ENCODE results near the gene FLT1.

The FLT1 gene

DNA sequence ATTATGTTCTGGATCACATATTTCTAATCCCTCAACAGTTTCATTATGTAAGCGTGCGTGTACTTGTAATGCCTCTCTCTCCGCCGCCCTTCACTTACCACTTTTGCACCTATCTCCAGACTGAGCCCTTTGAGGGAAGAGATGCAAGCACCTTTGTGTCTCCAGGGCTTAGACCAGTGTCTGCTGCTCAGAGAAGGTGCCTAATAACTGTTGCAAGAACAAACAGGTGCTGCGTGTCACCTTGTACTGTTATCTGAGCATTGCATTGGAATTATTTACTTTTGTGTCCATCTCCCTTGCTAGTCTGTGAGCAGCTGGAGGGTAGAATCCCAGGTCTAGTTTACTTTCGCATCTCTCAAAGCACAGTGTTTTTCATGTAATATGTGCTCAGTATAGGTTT is 156.2 kb downstream of the FLT1 start:
- FAIRE-seq = no peak

- FAIRE-seq = no peak
Observed at GRCh38 chr13:28338006-28338574, 156.8 kb downstream of the FLT1 start.

GRCh38 chr13:28337166-28338005 is 157.5 kb downstream of the FLT1 start:
- no peak for FAIRE-seq

- no peak for FAIRE-seq
Observed at GRCh38 chr13:28336193-28336657, 158.7 kb downstream of the FLT1 start.

- no peak for FAIRE-seq
Observed at GRCh38 chr13:28333204-28333881, 161.6 kb downstream of the FLT1 start.

DNA sequence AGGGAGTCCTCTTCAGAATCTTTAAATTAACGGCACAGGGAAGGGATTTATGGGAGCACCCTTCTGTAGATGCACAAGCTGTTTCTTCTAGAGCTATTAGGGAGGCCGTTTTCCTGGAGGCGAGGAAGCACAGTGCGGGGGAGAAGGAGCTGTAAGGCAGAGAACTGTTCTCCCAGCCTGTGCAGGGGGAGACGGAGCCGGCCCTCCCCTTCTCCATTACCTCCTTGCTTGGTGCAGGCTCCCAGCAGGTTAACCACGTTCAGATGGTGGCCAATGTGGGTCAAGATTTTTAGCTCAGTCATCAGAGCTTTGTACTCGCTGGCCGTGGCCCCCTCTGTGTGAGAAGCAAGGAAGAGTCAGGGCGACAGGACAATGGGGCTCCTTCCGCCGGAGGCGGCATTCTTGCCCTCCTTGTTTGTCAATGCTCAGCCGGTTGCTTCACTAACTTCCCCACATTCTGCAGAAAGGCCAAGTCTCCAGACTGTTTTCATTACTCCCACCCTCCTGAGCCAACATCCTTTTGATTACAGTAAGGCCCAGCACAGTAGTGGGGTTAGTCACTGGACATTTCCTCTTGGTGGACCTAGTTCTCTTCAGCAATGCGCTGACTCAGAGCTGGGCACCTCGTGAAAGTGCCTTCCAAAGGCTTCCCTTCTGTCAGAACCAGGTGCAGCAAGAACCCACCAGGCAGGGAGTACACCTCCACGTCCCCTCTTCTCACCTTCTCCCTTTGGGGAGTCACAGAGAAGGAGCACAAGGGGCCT is 165.4 kb downstream of the FLT1 start:
- no peak for FAIRE-seq

DNA sequence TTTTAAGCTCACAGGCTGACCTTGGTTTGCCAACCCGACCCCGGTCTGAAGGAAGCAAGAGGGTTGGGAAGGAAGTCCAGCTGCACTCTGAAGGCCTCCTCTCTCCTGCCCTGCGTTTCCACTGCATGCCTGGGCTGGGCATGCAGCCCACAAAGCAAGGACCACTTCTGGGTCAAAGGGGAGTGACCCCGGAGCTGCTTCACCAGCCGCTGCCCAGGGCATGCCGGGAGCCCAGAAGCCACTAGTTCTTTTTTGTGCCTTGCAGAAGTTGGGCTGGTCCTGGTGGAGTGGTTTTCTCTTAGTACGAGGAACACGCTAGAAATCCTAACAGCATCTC is 166.7 kb downstream of the FLT1 start:
- no peak for FAIRE-seq

- FAIRE-seq = no peak
Observed at GRCh38 chr13:28327373-28328270, 167.3 kb downstream of the FLT1 start.

DNA sequence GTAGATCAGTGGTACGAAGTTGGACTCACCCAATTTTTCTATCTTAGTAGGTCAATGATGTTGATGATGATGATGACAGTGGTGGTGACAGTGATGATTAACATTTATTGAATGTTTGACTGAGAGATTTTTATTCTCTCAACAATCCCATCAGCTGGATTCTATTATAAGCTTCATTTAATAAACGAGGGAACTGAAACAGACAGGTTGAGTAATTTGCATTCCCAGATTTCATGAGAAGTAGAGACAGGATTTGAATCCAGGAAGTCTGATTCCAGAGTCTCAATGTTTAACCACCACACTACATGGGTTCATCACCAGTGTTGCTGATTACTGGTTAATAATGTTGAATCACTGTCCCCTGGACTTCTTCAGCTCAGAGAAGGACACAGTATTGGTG is 168.9 kb downstream of the FLT1 start:
- FAIRE-seq = no peak

GRCh38 chr13:28325022-28325421 is 169.9 kb downstream of the FLT1 start:
- FAIRE-seq = no peak

- no peak for FAIRE-seq
Observed at GRCh38 chr13:28324181-28324789, 170.6 kb downstream of the FLT1 start.

DNA sequence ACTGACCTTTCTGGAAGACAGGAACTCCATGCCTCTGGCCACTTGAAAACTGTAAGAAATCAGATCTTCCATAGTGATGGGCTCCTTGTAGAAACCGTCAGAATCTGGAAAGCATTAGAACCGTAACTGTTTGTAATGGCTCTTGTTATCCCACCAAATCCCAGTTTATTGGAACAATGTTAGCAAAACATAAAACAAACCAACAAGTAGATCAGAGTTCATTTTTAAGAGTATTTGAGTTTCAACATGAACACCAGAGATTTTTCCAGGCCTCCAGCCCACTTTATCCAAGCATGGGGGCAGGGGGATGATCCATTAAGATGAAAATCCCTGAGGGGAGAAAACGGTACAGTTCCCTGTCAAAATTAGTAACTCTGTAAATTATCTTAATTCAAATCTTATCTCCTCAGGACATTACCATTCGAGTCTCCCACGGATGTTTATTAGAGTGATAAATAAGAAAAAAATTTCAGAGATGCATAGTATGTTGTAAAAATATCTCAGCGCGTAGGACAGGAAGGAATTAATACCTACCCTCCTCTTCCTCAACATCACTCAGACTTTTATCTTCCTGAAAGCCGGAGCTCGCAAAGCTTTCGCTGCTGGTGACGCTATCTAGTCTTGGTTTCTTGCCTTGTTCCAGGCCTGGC is 172.5 kb downstream of the FLT1 start:
- no peak for FAIRE-seq

GRCh38 chr13:28321756-28322155 is 173.2 kb downstream of the FLT1 start:
- FAIRE-seq = no peak

DNA sequence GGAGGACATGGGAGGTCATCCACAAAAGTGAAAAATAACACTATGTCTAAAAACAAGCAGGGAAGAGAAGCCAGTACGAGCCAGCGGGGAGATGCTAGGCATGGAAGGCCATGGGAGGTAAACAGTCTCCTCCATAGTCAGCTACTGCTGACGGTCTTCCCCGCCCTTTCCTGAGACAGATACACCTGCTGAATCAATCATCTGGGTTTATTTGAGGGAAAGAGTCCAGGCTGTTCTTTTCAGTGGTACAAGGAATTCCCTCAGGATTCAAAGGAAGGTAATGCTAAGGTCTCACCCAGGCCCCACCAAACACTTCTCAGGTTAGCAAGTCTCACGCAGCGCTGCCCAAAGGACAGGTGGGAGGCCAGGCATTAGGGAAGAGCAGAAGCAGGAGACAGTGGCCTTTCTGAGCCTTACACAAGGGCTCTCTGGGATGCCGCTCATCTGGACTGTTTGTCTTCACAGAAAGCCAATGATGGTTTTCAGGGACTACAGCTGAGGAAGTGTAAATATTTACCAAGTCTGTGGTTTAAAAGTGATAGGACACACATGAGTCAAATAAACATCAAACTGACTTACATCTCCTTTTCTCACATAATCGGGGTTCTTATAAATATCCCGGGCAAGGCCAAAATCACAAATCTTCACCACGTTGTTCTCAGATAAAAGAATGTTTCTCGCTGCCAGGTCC is 173.9 kb downstream of the FLT1 start:
- no peak for FAIRE-seq

DNA sequence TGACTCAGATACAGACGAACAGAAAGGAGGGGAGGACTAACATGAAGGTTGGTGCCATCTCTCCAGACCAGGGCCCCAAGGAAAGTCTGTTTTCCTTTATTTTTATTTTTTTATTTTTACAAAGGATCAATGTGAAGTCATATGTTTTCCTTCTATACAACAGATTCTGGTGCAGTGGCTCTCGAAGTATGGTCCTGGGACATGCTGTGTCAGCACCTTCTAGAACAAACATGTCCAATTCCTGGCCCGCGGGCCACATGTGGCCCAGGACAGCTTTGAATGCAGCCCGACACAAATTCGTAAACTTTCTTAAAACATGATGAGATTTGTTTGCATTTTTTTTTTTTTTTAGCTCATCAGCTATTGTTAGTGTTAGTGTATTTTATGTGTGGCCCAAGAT is 174.7 kb downstream of the FLT1 start:
- no peak for FAIRE-seq

GRCh38 chr13:28319528-28319927 is 175.4 kb downstream of the FLT1 start:
- no peak for FAIRE-seq

DNA sequence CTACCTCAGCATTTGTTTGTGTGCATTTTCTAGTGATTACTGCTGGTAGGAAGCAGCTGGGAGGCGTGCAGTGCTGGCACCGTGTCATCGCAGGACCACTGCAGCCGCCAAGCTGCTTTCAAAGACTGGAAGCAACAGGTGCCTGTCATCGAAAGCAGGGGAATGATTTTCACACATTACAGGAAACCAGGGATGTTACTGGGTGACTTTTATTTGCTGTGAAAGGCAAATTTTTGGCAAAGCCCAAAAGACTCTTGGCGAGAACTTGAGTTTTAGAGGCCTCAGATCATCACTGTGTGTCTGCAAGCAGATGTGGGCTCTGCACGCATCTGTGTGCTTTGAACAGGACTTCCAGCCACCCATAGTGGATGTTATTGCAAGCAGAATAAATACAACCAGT is 176.4 kb downstream of the FLT1 start:
- FAIRE-seq = no peak

DNA sequence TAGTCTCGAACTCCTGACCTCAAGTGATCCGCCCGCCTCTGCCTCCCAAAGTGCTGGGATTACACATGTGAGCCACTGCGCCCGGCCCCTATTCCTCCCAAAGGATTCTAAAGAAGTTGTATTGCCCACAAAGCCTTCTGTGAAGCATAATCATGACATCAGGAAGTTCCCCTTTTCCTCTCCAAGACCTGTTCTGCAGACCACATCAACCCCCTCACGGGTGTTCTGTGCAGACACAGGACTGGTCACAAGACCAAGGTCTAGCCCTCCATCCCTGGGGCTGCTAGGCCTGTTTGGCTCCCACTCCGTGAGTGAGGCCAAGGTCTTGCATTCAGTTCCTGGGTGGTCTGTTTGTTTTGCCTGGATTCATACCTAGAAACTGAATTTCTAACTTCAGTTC is 178.1 kb downstream of the FLT1 start:
- FAIRE-seq = no peak

DNA sequence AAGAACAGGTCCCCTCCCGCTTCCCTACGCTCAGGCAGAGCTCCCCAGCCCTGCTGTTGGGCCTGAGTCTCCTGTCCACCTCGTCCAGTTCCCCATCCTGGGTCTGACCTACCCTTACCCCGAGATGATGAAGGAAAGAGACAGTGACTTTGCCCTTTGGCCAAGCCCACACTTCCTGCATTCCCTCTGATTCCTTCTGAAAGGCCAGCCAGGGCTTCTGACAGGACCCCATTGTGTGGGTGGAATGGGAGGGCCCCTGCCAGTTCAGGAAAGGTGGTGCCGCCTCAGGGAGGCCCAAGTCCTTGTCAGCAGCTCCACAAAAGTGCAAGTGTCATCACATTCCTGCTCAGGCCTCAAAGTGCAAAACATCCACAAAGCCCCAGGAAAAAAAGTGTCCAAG is 178.8 kb downstream of the FLT1 start:
- FAIRE-seq = no peak

GRCh38 chr13:28314879-28315278 is 180.0 kb downstream of the FLT1 start:
- FAIRE-seq = no peak

DNA sequence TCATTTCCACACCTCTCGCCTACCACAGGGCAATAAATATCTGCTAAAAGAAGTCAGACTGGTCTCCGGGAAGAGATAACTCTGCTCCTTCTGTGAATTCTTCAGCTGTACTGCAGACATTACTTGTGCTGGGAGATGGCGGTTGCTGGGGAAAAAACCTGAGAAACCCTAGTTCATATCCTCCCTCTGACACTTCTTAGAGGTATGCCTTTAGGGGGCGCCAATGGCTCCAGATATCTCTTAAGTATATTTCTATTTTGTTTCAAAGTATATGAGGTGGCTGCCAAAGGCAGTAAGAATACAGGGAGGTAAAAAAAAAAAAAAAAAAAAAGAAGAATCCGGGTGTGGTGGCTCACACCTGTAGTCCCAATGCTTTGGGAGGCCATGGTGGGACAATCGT is 181.3 kb downstream of the FLT1 start:
- no peak for FAIRE-seq
